ENCODE measurements around the gene PDILT.
"Not testable (repeated sequence)": the region's sequence is repeated elsewhere in the genome, so short reads cannot be mapped to it uniquely, and the experiment has no call there.

PDILT gene

GRCh38 chr16:20404637-20405036, at the start of gene PDILT:
TSS of gene PDILT (minus strand) at chr16:20404737. CDS start at chr16:20399300, 5,437 bp downstream.
- DNase-seq = no peak

GRCh38 chr16:20453633-20454032, 49.1 kb upstream of the PDILT start:
- not testable (repeated sequence) for DNase-seq

DNA sequence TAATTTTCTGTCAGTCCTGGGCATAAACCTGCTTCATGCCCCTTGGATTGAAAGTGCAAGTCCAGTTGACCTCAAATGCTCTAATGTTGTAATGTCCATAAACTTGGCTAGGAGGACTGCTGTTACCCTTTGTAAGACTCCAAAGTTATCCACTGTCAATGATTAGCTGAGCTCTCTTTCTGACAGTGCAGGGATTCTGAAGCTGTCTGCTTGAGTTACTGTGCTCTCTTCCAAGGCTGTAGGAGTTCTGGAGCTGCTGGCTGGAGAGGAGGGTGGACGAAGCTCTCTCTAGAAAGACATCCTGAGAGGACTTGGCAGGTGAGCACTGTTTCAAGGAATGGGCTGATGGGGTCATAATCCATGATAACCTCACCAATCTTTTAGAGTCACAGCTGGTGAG, 46.8 kb upstream of the PDILT start, which contains the start of gene ACSM2A:
Gene ACSM2A, plus strand, starts transcription at position 158 of the 400 bp plus-strand sequence. CDS start 8,594 bp downstream, outside the sequence.
- DNase-seq = not testable (repeated sequence)

- DNase-seq = not testable (repeated sequence)
Observed at GRCh38 chr16:20446652-20447393, 42.3 kb upstream of the PDILT start.

GRCh38 chr16:20441859-20442258, 37.3 kb upstream of the PDILT start:
- not testable (repeated sequence) for DNase-seq

- no peak for DNase-seq
Observed at GRCh38 chr16:20441191-20441590, 36.7 kb upstream of the PDILT start.

DNA sequence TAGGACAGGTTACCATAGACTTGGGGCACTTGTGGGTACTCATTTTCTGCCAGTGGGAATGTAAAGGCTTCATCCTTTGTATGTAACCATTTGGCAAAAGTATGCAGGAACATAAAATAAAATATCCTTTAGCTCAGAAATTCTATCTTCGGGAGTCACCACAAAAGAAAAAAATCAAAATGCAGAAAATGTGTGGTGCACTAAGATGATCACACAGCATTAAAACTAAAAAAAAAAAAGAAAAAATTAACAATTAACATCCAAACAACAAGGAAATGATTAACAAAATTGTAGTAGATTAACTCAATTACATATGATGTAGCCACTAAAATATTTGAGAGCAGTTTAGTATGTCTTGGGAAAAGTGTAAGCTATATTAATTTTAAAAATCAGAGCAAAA, 36.2 kb upstream of the PDILT start:
- DNase-seq = not testable (repeated sequence)

GRCh38 chr16:20439820-20440231, 35.3 kb upstream of the PDILT start:
- DNase-seq = not testable (repeated sequence)

- DNase-seq = not testable (repeated sequence)
Observed at GRCh38 chr16:20438950-20439349, 34.4 kb upstream of the PDILT start.

- no peak for DNase-seq
Observed at GRCh38 chr16:20430948-20431347, 26.4 kb upstream of the PDILT start.

DNA sequence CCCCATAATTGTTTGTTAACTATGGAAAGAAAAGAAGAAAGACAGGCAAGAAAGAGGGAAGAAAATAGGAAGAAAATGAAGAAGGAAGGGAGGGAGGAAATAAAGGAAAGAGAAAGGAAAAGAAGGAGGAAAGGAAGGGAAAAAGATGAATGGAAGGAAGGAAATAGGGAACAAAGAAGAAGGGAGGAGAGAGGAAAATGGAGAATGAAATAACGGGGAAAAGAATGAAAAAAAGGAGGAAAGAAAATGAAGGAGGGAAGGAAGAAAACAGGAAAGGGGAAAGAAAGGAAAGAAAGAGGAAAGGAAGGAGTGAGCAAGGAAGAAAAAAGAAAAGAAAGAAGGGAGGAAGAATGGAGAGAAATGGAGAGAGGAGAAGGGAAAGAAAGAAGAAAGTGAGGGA, 25.9 kb upstream of the PDILT start:
- not testable (repeated sequence) for DNase-seq

DNA sequence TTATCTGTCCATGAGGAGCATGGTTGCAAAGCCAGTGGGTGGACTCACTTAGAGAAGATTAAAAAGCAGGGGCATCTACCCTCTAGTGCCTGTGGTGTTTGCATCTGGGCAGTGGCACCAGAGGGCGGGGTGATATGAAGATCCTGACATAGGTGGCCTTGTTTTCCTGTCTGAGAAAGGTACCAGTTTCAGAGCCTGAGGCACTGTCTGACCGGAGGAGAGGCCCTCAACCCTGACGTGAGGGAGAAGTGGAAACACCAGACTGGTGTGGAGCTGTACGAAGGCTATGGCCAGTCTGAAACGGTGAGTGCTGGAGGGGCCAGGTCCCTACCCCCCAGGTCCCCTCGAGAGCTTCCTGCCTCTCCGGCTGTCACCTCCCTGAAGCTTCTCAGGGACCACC, 25.0 kb upstream of the PDILT start:
- not testable (repeated sequence) for DNase-seq

DNA sequence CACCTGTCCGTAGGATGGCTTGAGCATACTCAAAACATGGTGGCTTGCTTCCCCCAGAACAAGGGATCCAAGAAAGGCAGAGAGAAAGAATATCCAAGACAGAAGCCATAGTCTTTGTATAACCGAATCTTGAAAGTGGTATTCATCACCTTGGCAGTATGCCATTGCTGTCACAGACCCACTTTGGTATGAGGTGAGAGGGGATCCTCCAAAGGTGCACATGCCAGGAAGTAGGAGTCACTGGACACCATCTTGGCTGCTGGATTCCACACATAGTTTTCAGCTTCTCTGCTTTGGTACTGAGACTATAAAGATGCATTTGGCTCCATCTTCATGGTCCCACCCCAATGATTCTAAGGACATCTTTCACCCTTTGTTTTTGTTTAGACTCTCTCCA, 22.9 kb upstream of the PDILT start:
- not testable (repeated sequence) for DNase-seq

- DNase-seq = no peak
Observed at GRCh38 chr16:20424129-20424866, 19.8 kb upstream of the PDILT start.

GRCh38 chr16:20423772-20424128, 19.2 kb upstream of the PDILT start:
- not testable (repeated sequence) for DNase-seq

GRCh38 chr16:20421748-20422147, 17.2 kb upstream of the PDILT start:
- not testable (repeated sequence) for DNase-seq

DNA sequence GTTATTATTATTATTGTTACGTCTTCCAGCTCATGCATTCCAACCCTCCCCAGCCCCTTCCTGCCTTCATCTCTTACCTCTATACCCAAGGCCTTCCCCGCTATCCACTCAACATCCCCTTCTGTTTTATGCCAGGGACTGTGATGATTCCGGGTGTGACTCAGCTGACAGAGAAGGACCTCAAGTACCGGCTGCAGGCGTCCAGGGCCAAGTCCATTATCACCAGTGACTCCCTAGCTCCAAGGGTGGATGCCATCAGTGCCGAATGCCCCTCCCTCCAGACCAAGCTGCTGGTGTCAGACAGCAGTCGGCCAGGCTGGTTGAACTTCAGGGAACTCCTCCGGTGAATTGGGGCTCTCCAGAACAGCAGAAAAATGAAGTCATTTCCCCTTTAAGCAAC, 14.6 kb upstream of the PDILT start:
- DNase-seq = not testable (repeated sequence)

DNA sequence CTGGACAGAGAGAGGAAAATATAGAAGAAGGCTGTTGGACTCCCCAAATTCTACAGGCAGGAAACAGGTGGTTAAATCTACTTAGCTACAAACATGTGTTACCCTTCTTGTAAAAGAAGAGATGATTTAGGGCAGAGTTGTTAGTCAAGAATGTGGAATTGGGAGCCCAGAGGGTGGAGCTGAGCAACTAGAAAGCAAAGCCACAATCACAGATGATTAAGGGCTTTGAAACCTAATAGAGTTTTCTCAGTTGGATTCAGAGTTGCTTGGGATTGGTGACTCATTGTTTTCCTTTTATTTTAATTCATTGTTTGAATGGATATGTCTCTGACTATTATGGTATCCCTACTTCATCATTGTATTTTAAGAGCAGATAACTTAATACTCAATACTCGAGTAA, 11.0 kb upstream of the PDILT start:
- DNase-seq = no peak

- DNase-seq = no peak
Observed at GRCh38 chr16:20411055-20411454, 6.5 kb upstream of the PDILT start.

DNA sequence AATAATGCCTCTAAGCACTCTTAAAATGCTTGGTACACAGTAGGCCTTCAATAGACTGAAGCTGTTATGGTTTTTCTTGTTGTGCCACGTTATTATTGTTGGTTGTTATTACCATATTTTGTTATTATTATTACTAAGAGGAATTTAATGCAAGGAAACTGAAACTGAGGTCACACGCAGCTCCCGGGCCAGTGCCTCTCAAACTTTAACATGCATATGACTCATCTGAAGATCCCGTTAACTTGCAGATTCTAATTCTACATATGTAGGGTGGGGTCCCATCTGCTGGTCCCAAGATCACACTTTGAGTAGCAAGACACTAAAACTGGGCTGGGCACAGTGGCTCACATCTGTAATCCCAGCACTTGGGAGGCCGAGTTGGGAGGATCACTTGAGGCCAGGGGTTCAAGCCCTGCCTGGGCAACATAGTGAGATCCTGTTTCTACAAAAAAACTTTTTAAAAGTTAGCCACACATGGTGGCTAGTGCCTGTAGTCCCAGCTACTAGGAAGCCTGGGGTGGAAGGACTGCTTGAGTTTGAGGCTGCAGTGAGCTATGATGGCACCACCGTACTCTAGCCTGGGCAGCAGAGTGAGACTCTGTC, 5.7 kb upstream of the PDILT start:
- DNase-seq = no peak

GRCh38 chr16:20409398-20410120, 5.0 kb upstream of the PDILT start, which contains the start of gene ACSM5:
TSS of gene ACSM5 (plus strand) at chr16:20409534. CDS start at chr16:20411485, 1,951 bp downstream.
- no peak for DNase-seq

DNA sequence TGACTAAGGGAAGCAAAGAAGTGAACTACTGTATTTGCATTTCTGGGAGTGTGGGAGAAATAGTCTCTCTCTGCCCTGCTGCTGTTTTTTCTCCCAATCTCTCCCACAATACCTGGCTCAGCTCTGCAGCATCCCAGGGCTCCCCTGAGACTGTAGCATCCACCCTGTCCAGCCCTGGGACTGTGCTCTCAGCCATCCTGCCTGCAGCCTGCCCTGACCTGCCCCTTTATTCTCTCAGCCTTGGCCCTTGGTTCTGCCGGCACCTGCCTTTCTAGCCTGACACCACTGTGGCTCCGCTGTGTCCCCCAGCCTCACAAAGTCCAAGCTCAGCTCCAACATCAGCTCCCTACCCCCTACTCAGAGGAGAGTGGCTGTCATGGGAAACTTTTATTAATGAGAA, 1.9 kb downstream of the PDILT start:
- DNase-seq = no peak

DNA sequence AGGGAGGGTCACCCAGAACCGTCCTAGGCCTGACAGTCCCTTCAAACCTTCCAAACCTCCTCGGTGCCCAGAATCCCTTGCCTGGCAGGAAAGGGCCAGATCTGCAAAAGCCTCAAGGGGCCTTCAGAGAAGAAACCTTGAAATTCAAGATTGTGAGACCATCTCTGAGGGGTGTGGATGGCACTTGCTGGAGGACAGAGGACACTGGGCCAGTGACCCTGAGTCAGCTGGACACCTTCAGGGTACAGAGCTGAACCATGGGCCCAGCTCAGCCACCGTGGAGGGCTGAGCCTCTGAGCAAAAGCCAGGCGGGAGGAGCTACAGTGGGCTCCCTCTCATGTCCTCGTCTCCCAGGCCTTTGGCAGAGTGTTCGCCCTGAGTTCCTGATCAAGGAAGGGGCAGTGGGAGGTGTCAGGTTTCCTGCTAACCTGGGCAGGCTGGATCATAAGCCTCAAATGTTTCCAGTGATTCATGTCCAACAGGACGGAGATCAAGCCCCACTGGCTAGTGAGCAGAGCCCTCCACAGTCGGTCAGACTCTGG, 3.0 kb downstream of the PDILT start:
- DNase-seq = no peak

Measured in activated naive CD4-positive, alpha-beta T cell treated with Interleukin-2 at 50 U/mL for 16 hours (primary cell).